Suprapubic skin (tissue), 4 donors: Measurements from ENCODE around the gene ATP9B. TPM values are rescaled to one million over a fixed set of nuclear protein-coding genes. Genes with fewer than 3 reads are reported as not detected.

ENCODE experiments used
- DNase-seq, 2 donors: peaks; one replicate each; pipeline ENCODE4 v3.0.0-alpha.2; 2019; ENCODE audit warnings: low spot score in 2 of 2
- H3K27ac ChIP-seq: fragments of 200-600 bp; sonication (generic); one replicate; pipeline ENCODE4 v1.5.1; 2019
- H3K27me3 ChIP-seq: fragments of 200-600 bp; sonication (generic); one replicate; pipeline ENCODE4 v1.5.1; 2019
- H3K36me3 ChIP-seq: fragments of 200-600 bp; sonication (generic); one replicate; pipeline ENCODE4 v1.5.1; 2019
- H3K4me1 ChIP-seq: fragments of 200-600 bp; sonication (generic); one replicate; pipeline ENCODE4 v1.5.1; 2019
- H3K4me3 ChIP-seq: fragments of 200-600 bp; sonication (generic); one replicate; pipeline ENCODE4 v1.5.1; 2019; ENCODE audit warnings: mild to moderate bottlenecking
- H3K9me3 ChIP-seq: fragments of 200-600 bp; sonication (generic); one replicate; pipeline ENCODE4 v1.5.1; 2019
- CTCF ChIP-seq, 2 donors: fragments of 200-600 bp in 1 of 2; fragments of 450-650 bp in 1 of 2; sonication (generic) in 1 of 2; IDR thresholded peaks; one replicate each; pipeline ENCODE4 v1.5.1; 2016 to 2019; ENCODE audit warnings: antibody characterized with exemption in 2 of 2, mild to moderate bottlenecking in 1 of 2, moderate library complexity in 1 of 2
- EP300 ChIP-seq: sonication (generic); formaldehyde crosslinking; IDR thresholded peaks from one replicate; pipeline ENCODE4 v1.6.1; 2017; ENCODE audit warnings: antibody characterized with exemption
- POLR2A ChIP-seq, 2 donors: fragments of 450-650 bp; IDR thresholded peaks; one replicate each; pipeline ENCODE4 v1.6.1; 2017; ENCODE audit warnings: antibody characterized with exemption in 2 of 2, mild to moderate bottlenecking in 2 of 2, moderate library complexity in 2 of 2
- POLR2AphosphoS5 ChIP-seq, 3 donors: sonication (generic); formaldehyde crosslinking; IDR thresholded peaks; one replicate each; pipeline ENCODE4 v1.6.1; 2017; ENCODE audit warnings: antibody characterized with exemption in 3 of 3
- WGBS: methylation state at CpG from one replicate; pipeline ENCODE4 v1.1.5; 2018; 5-methylcytosine and 5-hydroxymethylcytosine counted together
- total RNA-seq, 4 donors: library from RNA; depleted of rRNA; stranded (reverse); fragments of >200 nt; gene quantifications; one replicate each; pipeline ENCODE4 v1.1.0, GENCODE V29; 2016

ATP9B gene
- total RNA-seq, 4 donors from 2014 or later: 30.2 to 109 (median 37.4) TPM

- Histone ChIP-seq H3K27ac (no peak overlapping the region), H3K4me1 (no peaks in the 10 kb centered on the region), H3K4me3 (no peak overlapping the region), H3K27me3 (no peaks in the 10 kb centered on the region), H3K36me3 (peaks cover 15% of the 10 kb centered on the region), H3K9me3 (no peaks in the 10 kb centered on the region)
- peak in 1 of 2 donors; percentile 48 for DNase-seq
- no peak for TF ChIP-seq POLR2AphosphoS5 (IDR thresholded peaks at IDR 0.05)
- TF ChIP-seq POLR2A (IDR thresholded peaks at IDR 0.05): no peak
- TF ChIP-seq CTCF (IDR thresholded peaks at IDR 0.05): no peak
- no peak for TF ChIP-seq EP300
- 76% methylated on average over 17 of the region's 18 CpGs for WGBS
Observed at GRCh38 chr18:79367989-79368388, 298.8 kb downstream of the ATP9B start.

- no peaks in the 10 kb centered on the region for H3K9me3 ChIP-seq
- peaks cover 10% of the 10 kb centered on the region for H3K36me3 ChIP-seq
- TF ChIP-seq POLR2A (IDR thresholded peaks at IDR 0.05): no peak
- no peak for TF ChIP-seq POLR2AphosphoS5 (IDR thresholded peaks at IDR 0.05)
- TF ChIP-seq EP300: no peak
- no peak for TF ChIP-seq CTCF (IDR thresholded peaks at IDR 0.05)
- H3K4me3 ChIP-seq: no peak overlapping the region
- no peak overlapping the region for H3K27ac ChIP-seq
- WGBS: 83% methylated on average over 15 of the region's 15 CpGs
- H3K4me1 ChIP-seq: no peaks in the 10 kb centered on the region
- H3K27me3 ChIP-seq: no peaks in the 10 kb centered on the region
- DNase-seq: peak in 1 of 2 donors; percentile 47
Observed at GRCh38 chr18:79368681-79369080, 299.5 kb downstream of the ATP9B start.

- Histone ChIP-seq H3K4me3 (no peak overlapping the region), H3K27ac (no peak overlapping the region), H3K36me3 (peaks cover 23% of the 10 kb centered on the region), H3K27me3 (no peaks in the 10 kb centered on the region), H3K4me1 (no peaks in the 10 kb centered on the region), H3K9me3 (no peaks in the 10 kb centered on the region)
- TF ChIP-seq POLR2A (IDR thresholded peaks at IDR 0.05) (no peak), POLR2AphosphoS5 (IDR thresholded peaks at IDR 0.05) (no peak), CTCF (IDR thresholded peaks at IDR 0.05) (no peak), EP300 (no peak)
- DNase-seq: peak in 1 of 2 donors; percentile 22
- 81% methylated on average over 14 of the region's 14 CpGs for WGBS
Observed at GRCh38 chr18:79371561-79372121, 302.4 kb downstream of the ATP9B start.

DNA sequence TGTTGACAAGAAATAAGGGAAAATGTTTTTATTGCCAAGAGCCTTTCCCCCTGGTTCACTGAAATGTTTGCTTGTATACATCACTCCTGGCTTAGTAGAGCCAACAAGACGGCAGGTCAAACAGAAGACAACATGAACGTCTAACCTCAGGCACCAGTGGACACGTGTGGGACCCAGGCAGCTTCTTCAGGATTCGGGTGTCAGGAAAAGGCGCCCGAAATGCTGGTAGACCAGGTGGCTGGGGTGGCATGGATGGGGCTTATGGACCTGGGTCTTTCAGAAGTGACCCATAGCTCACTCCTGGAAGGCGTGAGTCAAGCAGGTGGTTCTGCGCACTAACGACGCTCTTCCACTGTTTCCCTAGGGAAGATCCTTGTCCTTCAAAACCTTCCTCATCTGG, 303.3 kb downstream of the ATP9B start:
- TF ChIP-seq POLR2A (IDR thresholded peaks at IDR 0.05): no peak
- TF ChIP-seq CTCF (IDR thresholded peaks at IDR 0.05): no peak
- TF ChIP-seq EP300: no peak
- TF ChIP-seq POLR2AphosphoS5 (IDR thresholded peaks at IDR 0.05): no peak
- no peaks in the 10 kb centered on the region for H3K9me3 ChIP-seq
- no peaks in the 10 kb centered on the region for H3K27me3 ChIP-seq
- H3K4me3 ChIP-seq: no peak overlapping the region
- peak in 1 of 2 donors; percentile 18 for DNase-seq
- H3K27ac ChIP-seq: no peak overlapping the region
- H3K4me1 ChIP-seq: no peaks in the 10 kb centered on the region
- H3K36me3 ChIP-seq: peaks cover 30% of the 10 kb centered on the region
- 80% methylated on average over 10 of the region's 10 CpGs for WGBS

DNA sequence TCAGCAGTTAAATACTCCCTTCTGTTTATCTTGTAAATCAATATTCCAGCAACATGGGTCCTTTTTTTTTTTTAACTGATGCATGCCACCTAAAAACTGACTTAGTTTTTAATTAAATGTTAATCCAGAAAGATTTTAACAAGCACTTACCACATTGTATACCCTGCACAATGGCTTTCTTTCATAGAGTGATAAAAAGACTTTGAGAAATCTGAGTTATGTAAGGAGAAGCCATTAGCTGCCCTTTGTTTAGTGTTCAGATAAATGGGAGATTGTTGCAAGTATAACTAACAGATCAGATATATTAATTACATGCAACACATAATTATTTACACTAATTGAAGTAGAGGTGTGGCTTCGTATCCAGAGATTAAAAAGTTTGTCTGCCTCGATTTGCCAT, 303.8 kb downstream of the ATP9B start:
- Histone ChIP-seq H3K9me3 (no peaks in the 10 kb centered on the region), H3K27me3 (no peaks in the 10 kb centered on the region), H3K36me3 (peaks cover 34% of the 10 kb centered on the region), H3K27ac (no peak overlapping the region), H3K4me3 (no peak overlapping the region), H3K4me1 (no peaks in the 10 kb centered on the region)
- 97% methylated on average over 2 of the region's 2 CpGs for WGBS
- no peak for DNase-seq
- TF ChIP-seq CTCF (IDR thresholded peaks at IDR 0.05) (no peak), POLR2AphosphoS5 (IDR thresholded peaks at IDR 0.05) (no peak), EP300 (no peak), POLR2A (IDR thresholded peaks at IDR 0.05) (no peak)
